Left cardiac atrium (tissue), 4 donors: ENCODE measurements around the gene NR4A2. TPM values are rescaled to one million over a fixed set of nuclear protein-coding genes. Genes with fewer than 3 reads are reported as not detected.
"Not testable (repeated sequence)": the region's sequence is repeated elsewhere in the genome, so short reads cannot be mapped to it uniquely, and the experiment has no call there.

Source experiments
- ATAC-seq, 2 donors: fragments of 200-7000 bp; cut with Tn5 transposase; one replicate each; pipeline ENCODE4 v1.9.1; 2020; ENCODE audit warnings: mild to moderate bottlenecking in 2 of 2, moderate library complexity in 2 of 2
- DNase-seq: peaks from one replicate; pipeline ENCODE4 v3.0.0-alpha.2; 2020
- intact Hi-C, 2 donors: fragments of 100-400 bp; cut with DNase I; formaldehyde crosslinking; loops; one replicate each; pipeline versions ENCODE4 v1.14.1 to v1.15.1; 2022 to 2023
- total RNA-seq, 2 donors: library from RNA; stranded (reverse); fragmentation: NEBNext Ultra II Directional; extraction: Animal tissue kit (Norgen Biotek cat#: 25700); gene quantifications; one replicate each; pipeline ENCODE4 v1.2.1, GENCODE V29; 2021
- donor health status: DM: no; HTN: yes; CAD: no.
- donor health status: DM: no; HTN: yes; CAD: no; lungs with severe emphysema.
- donor health status: DM: yes; HTN: yes; CAD: no.
- donor health status: Dilated cardiomyopathy.

The NR4A2 gene
- total RNA-seq, 2 donors from 2014 or later = 2.4 to 9.2 TPM

- ATAC-seq (no peak), DNase-seq (no peak)
- intact Hi-C loops = no loop called here
These were observed 5.9 kb downstream of the NR4A2 start for GRCh38 chr2:156326526-156327095.

DNA sequence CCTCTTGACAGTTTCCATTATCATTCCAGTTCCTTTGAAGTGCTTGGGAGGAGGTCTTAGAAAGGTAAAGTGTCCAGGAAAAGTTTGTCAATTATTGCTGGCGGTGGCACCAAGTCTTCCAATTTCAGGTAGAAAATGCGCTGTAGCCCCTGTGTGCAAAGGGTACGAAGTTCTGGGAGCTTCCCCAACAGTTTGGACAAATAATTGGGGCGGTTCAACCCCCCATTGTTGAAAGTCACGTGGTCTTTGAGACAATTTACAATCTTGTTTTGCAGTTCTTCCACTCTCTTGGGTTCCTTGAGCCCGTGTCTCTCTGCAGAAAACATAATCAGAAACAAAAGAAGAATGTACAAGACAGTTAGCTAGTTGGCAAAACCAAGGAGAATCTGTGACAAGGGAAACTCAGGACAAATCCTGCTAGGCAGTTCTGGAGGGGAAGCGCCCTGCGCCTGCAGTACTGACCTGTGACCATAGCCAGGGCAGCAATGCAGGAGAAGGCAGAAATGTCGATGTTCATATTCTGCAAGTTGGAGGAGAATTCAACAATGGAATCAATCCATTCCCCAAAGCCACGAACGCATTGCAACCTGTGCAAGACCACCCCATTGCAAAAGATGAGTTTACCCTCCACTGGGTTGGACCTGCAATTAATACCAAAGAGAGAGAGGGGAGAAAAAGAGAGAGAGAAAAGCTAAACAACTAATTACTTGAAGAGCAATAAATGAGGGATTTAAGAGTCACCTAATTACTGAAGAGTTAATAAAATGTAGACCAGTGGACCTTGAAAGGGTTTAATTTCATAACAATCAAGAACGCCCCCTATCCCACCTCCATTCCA, 6.6 kb downstream of the NR4A2 start:
- no peak for ATAC-seq
- intact Hi-C loops = no loop called here
- DNase-seq = no peak

DNA sequence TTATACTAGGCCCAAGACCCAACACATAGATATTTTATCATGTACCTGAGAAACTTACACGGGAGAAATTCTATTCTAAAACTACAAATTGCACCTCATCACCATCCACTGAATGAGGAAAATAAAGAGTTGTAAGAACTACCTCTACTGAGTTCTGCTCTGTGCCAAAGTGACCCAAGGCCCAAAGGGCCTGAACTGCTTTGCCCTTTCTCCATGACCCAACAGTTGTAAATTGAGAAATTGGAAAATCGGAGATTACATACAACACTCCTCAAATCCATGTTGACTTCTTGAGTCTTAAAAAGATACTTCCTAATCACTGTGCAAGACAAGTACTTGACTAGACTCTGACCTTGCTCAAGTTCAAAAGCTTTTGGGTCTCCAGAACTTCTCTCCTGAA, 8.8 kb downstream of the NR4A2 start:
- intact Hi-C loops = no loop called here
- ATAC-seq (no peak), DNase-seq (no peak)

- intact Hi-C loops = no loop called here
- DNase-seq (no peak), ATAC-seq (no peak)
These were observed 9.8 kb downstream of the NR4A2 start for GRCh38 chr2:156322686-156323231.

GRCh38 chr2:156322051-156322685, 10.4 kb downstream of the NR4A2 start:
- ATAC-seq (no peak), DNase-seq (no peak)

GRCh38 chr2:156321243-156321904, 11.1 kb downstream of the NR4A2 start:
- ATAC-seq (peak; percentile 18 to 20), DNase-seq (peak; percentile 30)
- intact Hi-C loops = no loop called here

More at GRCh38 chr2:156322051-156322685, 10.4 kb downstream of the NR4A2 start:
- intact Hi-C loops = no loop called here

- intact Hi-C loops = no loop called here
- peak; percentile 49 to 59 for ATAC-seq
- DNase-seq = peak; percentile 45
These were observed 11.9 kb downstream of the NR4A2 start for GRCh38 chr2:156320486-156321098.

- DNase-seq = peak; percentile 67
- intact Hi-C loops = no loop called here
- peak; percentile 73 to 80 for ATAC-seq
These were observed 12.6 kb downstream of the NR4A2 start for GRCh38 chr2:156319811-156320485.

- ATAC-seq = no peak
- intact Hi-C loops = no loop called here
These were observed 14.9 kb downstream of the NR4A2 start for GRCh38 chr2:156317631-156318030.

GRCh38 chr2:156311976-156312375, 20.5 kb downstream of the NR4A2 start:
- intact Hi-C loops = no loop called here
- DNase-seq (no peak), ATAC-seq (no peak)

More at GRCh38 chr2:156317631-156318030, 14.9 kb downstream of the NR4A2 start:
- DNase-seq = no peak

DNA sequence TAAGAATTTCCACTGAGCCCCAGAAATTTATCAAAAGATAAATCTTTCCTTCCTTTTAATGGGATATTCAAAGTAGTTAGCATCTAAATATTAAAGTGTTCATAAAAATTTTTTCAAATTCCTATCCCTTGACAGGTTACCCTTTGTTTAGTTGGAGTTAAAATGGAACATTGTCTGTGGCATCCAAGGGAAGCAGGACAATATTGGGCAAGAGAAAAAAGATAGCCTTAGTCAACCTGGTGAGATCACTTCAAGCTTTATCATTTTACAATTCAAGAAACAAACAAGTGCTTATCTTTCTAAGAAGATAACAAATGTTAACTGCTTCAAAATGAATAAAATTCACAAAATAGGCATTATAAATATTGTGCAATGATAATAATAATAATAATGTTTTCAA, 21.7 kb downstream of the NR4A2 start:
- ATAC-seq (no peak), DNase-seq (no peak)
- intact Hi-C loops = no loop called here

DNA sequence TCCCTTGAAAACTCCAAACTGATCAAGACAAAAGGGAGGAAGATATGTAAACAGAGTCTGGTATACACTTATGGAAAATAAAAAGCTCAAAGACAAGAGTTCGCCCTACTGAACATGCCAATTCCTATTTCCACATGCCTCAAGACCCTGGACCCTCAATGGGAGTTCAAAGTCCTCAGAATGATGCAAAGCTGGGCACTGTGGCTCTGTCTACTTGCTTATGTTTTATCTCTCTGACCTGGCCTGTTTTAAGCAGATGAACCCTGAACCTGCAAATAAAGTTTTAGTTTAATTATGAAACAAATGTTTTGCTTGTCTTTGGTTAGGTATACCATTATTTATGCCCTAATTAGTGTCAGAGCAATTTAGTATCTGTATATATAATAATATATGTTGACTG, 22.6 kb downstream of the NR4A2 start:
- intact Hi-C loops = no loop called here
- DNase-seq (no peak), ATAC-seq (no peak)

GRCh38 chr2:156309167-156309566, 23.4 kb downstream of the NR4A2 start:
- no peak for ATAC-seq
- DNase-seq = no peak
- intact Hi-C loops = no loop called here

DNA sequence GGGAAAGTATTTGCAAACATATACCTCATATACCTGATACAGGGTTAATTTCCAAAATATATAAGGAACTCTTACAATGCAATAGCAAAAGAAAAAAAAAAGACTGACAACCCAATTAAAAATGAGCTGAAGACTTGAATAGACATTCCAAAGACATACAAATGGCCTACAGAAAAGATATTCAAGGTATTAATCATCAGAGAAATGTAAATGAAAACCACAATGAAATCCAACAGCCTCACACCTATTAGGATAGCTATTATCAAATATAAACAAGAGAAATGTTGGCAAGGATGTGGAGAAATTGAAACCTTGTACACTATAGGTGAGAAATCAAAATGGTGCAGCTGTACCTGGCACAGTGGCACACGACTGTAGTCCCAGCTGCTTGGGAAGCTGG, 25.7 kb downstream of the NR4A2 start:
- no peak for DNase-seq
- no peak for ATAC-seq
- intact Hi-C loops = no loop called here

DNA sequence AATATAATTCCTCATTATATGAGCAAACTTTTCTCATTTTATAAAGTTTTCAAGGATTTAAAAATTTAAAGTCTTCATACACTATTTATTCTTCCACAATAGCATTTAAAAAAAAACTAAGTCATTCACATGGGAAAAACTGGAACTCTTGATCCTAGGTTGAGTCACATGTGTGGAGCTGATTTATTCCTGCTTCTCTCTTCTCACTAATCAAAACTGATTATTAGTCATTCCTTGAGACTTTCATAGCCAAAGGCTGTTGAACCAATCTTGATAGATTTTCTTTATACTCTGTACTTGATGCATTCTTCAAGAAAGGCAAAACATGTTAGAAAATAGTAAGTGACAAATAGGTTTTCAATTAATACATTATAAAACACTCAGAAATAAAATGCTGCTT, 27.4 kb downstream of the NR4A2 start:
- intact Hi-C loops = no loop called here
- no peak for ATAC-seq
- no peak for DNase-seq

- no peak for ATAC-seq
- intact Hi-C loops = no loop called here
These were observed 32.2 kb downstream of the NR4A2 start for GRCh38 chr2:156300337-156300736.

DNA sequence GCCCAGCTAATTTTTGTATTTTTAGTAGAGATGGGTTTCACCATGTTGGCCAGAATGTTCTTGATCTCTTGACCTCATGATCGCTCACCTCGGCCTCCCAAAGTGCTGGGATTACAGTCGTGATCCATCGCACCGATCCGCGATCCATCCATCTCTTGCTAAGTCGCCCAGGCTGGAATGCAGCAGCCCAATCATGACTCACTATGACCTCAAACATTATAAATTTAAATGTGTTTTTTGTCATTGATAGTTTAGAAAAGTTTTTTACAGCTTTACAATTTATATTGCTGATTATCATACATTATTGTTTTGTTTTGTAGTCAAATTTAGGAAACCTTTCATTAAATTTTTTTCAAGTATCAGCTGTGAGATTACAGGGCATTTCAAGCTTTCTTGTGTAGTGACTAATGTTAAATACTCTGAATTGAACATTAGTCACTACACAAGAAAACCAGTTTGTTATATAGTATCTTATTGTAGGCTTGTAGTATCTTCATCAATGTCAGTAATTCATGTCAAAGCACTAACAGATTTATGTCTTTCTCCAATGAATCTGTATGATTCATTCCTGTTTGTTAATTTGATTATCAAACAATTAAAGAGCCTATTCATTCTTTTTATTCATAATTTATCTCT, 37.5 kb downstream of the NR4A2 start:
- intact Hi-C loops = no loop called here
- ATAC-seq (no peak), DNase-seq (no peak)

More at GRCh38 chr2:156300337-156300736, 32.2 kb downstream of the NR4A2 start:
- no peak for DNase-seq

- DNase-seq, ATAC-seq, intact Hi-C loops: not testable (repeated sequence)
These were observed 39.1 kb downstream of the NR4A2 start for GRCh38 chr2:156293382-156293781.
